Measurements from ENCODE around the gene HIVEP2. TPM values are rescaled to one million over a fixed set of nuclear protein-coding genes. Genes with fewer than 3 reads are reported as not detected.
A peak's percentile ranks its signal among the peaks of the same experiment; 100 is the strongest.

Gene HIVEP2
- total RNA-seq, 4 donors from 2014 or later, result 8.6 to 19.3 (median 12.7) TPM

DNA sequence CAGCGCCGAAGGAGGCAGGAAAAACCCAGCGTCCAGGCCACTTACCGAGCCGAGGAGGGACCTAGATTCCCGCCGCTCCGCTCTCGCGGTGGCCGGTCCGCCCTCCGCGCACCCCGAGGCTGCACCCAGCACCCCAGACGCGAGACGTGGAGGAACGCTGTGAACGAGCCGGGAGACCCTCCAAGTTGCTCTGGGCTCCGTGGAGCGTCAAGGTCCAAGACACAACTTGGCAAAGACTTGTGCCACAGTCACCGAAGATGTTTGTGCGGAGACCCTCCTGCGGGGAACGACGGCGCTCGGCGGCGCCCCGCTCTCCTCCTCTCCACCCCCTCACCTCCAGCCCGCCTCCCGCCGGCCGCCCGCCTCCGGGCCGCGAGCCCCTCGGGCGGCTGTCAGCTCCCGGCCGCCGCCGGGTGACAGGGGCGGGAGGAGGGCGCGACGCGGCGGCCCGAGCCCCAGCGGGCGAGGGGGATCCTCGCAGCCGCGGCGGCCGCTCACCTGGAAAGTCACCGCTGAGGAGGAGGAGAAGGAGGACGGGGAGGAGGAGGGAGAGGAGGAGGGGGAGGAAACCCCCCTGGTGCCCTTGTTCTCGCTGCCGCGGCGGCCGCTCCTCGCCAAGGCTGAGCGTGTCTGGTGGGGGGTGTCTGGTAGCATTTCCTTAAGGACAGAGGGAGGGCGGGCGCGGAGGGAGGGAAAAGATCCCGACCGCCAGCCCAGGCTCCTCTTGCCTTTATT is 637 bp upstream of the HIVEP2 start:
- no peak for DNase-seq
- TF ChIP-seq POLR2A (IDR thresholded peaks at IDR 0.05), result no peak
- TF ChIP-seq, protein P1, sequence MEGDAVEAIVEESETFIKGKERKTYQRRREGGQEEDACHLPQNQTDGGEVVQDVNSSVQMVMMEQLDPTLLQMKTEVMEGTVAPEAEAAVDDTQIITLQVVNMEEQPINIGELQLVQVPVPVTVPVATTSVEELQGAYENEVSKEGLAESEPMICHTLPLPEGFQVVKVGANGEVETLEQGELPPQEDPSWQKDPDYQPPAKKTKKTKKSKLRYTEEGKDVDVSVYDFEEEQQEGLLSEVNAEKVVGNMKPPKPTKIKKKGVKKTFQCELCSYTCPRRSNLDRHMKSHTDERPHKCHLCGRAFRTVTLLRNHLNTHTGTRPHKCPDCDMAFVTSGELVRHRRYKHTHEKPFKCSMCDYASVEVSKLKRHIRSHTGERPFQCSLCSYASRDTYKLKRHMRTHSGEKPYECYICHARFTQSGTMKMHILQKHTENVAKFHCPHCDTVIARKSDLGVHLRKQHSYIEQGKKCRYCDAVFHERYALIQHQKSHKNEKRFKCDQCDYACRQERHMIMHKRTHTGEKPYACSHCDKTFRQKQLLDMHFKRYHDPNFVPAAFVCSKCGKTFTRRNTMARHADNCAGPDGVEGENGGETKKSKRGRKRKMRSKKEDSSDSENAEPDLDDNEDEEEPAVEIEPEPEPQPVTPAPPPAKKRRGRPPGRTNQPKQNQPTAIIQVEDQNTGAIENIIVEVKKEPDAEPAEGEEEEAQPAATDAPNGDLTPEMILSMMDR (IDR thresholded peaks at IDR 0.05), result no peak
- Histone ChIP-seq H3K4me3 (peak overlapping the region; percentile 77 to 99 (median 92)), H3K27ac (peak overlapping the region; percentile 95 to 100 (median 98)), H3K36me3 (no peaks in the 10 kb centered on the region), H3K4me1 (peaks cover 0 to 39% (median 8%) of the 10 kb centered on the region in 3 donors), H3K9me3 (no peaks in the 10 kb centered on the region), H3K27me3 (no peaks in the 10 kb centered on the region)
- WGBS, 2 donors, result 0 to 1% methylated on average over 4 to 28 of the region's 75 CpGs
- intact Hi-C loops (cut with DNase I), result no loop called here

DNA sequence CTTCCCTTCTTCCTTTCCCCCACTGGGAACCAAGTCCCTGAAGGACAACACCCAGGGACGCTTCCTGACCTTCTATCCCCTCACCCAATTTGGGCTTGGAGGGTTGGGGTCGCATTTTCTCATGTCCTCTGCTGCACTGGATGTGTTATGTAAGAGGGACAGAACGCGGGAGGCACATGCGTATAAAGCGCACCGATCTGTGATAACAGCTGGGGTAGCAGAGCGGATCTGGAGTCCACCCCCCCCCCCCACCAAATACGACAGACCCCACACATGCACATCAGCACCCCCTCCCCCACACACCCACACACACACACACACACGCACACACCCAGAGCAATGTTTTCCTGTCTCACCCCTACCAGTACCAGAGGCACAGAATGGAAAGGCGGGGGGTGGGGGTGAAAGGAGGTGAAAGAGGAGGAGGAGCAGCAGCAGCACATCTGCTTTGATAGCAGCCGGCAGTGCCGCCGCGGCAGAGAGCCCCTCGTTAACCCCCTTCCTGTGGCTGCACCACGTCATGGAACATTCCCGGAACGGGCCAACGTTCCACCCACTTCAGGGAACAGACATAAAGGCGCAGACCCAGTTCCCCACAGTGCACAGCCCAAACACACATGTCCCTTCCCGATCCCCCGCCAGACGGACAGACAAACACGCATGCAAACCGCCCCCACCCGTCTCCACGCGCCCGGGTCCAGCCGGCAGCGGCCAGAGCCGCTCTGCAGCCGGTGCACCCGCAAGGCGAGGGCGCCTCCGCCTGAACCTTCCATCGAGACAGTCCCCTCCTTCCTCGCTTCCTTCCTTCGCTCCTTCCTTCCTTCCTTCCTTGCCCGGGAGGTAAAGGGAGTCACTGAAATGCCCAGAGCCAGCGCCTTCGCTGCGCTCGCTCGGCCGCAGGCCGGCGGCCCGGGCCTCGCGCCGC is 590 bp downstream of the HIVEP2 start:
- H3K4me3 ChIP-seq, result peak overlapping the region; percentile 77 to 99 (median 92)
- TF ChIP-seq, protein P1 (IDR thresholded peaks at IDR 0.05), result peak in 2 of 6 experiments; percentile 1 to 3
- TF ChIP-seq POLR2A (IDR thresholded peaks at IDR 0.05), result peak in 2 of 4 donors; percentile 53 to 71
- no peaks in the 10 kb centered on the region for H3K9me3 ChIP-seq
- no peaks in the 10 kb centered on the region for H3K27me3 ChIP-seq
- 0 to 1% methylated on average over 10 to 23 of the region's 54 CpGs for WGBS, 2 donors
- H3K27ac ChIP-seq, result peak overlapping the region; percentile 95 to 100 (median 98)
- H3K36me3 ChIP-seq, result no peaks in the 10 kb centered on the region
- intact Hi-C loops (cut with DNase I), result no loop called here
- H3K4me1 ChIP-seq, result peaks cover 0 to 50% (median 8%) of the 10 kb centered on the region in 3 donors
- peak; percentile 48 for DNase-seq

DNA sequence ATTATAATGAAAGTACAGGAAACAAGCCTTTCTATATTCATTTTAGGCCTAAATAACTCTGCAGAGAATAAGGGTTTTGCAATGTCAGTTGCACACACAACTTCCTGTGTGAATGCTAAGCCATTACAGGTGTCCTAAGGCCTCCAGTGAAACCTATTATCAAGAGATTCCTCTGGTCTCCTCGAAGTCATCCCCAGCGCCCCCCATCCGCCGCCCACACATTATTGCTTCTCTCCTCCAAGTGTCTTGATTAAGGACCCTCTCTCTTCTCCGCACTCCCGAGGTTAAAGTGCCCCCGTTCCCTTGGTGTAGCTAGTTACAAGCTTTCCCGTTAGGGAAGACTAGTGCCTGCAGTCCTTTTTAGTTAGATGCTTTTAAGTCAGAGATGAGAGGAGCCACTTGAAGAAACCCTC is 1.3 kb downstream of the HIVEP2 start:
- intact Hi-C loops (cut with DNase I), result no loop called here
- DNase-seq, result no peak
- Histone ChIP-seq H3K9me3 (no peaks in the 10 kb centered on the region), H3K36me3 (no peaks in the 10 kb centered on the region), H3K27ac (peak overlapping the region; percentile 95 to 100 (median 98)), H3K4me3 (peak overlapping the region in 3 of 4 donors; percentile 89 to 99 (median 96)), H3K27me3 (no peaks in the 10 kb centered on the region), H3K4me1 (peaks cover 0 to 57% (median 8%) of the 10 kb centered on the region in 3 donors)
- WGBS, 2 donors, result 10 to 20% methylated on average over 8 of the region's 8 CpGs
- TF ChIP-seq, protein P1 (IDR thresholded peaks at IDR 0.05), result no peak
- no peak for TF ChIP-seq POLR2A (IDR thresholded peaks at IDR 0.05)

DNA sequence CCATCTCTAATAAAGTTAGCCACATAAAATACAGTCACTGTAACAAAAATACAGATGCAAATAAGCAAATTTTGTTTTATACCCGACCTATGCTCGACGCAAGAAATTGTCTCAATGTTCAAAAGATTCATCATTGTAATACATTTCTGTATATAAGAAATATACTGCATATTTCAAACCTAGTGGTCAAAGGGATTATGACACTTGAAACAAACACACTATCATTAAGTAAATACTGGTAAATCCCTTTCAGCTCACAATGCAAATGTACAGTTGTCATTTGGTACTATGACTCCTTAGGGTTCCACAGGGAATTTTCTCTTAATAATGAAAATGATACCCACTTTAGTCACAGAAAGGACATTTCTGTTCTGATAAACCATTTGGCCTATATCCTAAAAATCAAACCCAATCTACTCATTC is 2.2 kb downstream of the HIVEP2 start:
- peak overlapping the region in 3 of 4 donors; percentile 95 to 100 (median 100) for H3K27ac ChIP-seq
- 32 to 39% methylated on average over 3 of the region's 3 CpGs for WGBS, 2 donors
- intact Hi-C loops (cut with DNase I), result no loop called here
- no peaks in the 10 kb centered on the region for H3K36me3 ChIP-seq
- no peaks in the 10 kb centered on the region for H3K27me3 ChIP-seq
- TF ChIP-seq, protein P1 (IDR thresholded peaks at IDR 0.05), result peak; percentile 16 to 67 (median 48)
- no peak for TF ChIP-seq POLR2A (IDR thresholded peaks at IDR 0.05)
- no peaks in the 10 kb centered on the region for H3K9me3 ChIP-seq
- DNase-seq, result no peak
- no peak overlapping the region for H3K4me3 ChIP-seq
- peaks cover 0 to 63% (median 8%) of the 10 kb centered on the region in 3 donors for H3K4me1 ChIP-seq

All from esophagus squamous epithelium (tissue), 5 donors.